AML-193 (cell line): ENCODE measurements around the gene FAHD2B.
"Not testable (repeated sequence)": the region's sequence is repeated elsewhere in the genome, so short reads cannot be mapped to it uniquely, and the experiment has no call there.

Source experiments
- DNase-seq, 2 experiments: peaks; one replicate each; lab custom pipeline; 2025; lab: John Stamatoyannopoulos, UW

The FAHD2B gene

DNA sequence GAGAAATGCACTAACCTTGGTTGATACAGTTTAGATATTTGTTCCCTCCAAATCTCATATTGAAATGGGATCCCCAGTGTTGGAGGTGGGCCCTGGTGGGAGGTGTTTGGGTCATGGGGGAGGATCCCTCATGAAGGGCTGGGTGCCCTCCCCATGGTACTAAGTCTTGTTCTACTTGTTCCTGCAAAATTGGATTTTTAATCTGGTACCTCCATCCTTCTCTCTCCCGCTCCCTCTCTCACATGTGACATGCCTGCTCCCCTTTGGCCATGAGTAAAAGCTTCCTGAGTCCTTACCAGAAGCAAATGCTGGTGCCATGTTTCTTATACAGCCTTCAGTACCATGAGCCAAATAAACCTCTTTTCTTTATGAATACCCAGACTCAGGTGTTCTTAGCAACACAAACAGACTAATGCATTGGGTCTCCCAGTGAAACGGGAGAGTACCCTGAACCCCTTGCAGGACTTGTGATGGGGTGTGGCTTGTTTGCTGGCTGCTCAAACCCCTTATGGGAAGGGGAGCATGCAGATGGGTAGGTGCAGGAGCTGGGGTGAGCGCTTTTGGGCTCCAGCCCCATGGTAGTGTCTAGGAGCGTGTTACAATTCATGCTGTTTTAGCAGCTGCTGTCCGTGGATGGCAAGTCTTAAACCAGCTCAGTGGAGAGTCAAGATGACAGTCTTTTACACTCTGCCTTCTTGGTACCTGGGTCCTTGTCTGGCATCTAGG lies 27.2 kb downstream of the FAHD2B start:
- no peak for DNase-seq

DNA sequence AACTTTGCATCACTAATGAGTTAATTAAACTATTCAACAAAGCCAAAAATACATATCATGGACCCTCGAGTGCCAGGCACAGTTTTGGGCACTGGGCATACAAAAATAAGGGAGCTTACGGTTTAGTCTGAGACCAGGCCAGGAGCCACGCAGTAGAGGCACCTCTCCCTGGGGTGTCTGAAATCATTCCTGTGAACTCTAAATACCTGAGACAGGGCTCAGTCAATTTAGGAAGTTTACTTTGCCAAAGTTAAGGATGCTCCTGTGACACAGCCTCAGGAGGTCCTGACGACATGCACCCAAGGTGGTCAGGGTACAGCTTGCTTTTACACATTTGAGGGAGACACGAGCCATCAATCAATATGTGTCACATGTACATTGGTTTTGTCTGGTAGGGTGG lies 28.7 kb downstream of the FAHD2B start:
- not testable (repeated sequence) for DNase-seq

DNA sequence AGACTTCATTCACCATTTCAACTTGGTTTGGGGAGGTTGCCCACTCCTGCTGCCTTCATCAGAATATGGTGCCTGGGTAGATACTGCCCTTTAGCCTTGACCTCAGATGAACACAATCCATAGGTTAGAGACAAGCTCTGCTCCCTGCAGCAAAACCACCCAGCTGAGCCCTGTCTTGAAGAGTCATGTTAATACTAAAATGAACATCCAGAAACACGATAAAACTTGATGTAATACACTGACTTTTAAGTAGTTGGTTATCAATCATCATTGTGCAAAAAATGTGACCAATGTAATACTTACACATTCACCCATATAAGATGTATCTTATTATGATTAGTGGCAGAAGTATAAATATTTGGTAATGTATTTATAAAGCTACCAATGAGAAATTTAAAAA lies 32.7 kb downstream of the FAHD2B start:
- DNase-seq = not testable (repeated sequence)

DNA sequence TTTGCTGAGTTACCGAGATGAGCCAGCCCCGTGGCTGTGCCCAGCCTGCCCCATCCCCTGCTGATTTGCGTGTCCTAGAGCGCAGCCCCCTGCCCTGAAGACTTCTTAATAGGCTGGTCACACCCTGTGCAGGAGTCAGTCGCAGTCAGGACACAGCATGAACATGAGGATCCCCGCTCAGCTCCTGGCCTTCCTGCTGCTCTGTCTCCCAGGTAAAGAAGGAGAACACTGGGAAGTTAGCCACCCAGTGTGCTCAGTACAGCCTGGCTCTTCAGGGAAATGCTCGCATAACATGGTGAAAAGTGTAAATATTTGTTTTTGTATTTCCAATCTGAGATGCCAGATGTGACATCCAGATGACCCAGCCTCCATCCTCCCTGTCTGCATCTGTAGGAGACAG lies 34.9 kb downstream of the FAHD2B start:
- DNase-seq = not testable (repeated sequence)

DNA sequence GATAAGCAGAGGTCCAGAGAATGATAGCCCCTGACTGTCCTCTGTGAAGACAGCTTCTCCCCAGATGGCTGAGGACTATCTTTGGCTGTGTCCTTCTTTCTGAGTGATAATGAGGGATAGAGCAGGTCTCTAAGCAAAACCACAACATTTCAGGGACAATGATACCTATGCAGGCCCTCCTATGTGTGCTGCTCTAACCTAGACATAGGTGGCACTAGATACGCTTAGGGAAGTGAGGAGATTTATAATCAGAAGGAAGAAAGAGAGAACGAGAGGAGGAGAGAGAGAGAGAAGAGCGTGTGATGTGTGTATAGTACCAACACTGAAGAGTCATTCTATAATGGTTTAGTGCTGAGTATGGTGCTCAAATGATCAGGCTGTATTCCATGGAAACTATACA lies 38.5 kb downstream of the FAHD2B start:
- not testable (repeated sequence) for DNase-seq

DNA sequence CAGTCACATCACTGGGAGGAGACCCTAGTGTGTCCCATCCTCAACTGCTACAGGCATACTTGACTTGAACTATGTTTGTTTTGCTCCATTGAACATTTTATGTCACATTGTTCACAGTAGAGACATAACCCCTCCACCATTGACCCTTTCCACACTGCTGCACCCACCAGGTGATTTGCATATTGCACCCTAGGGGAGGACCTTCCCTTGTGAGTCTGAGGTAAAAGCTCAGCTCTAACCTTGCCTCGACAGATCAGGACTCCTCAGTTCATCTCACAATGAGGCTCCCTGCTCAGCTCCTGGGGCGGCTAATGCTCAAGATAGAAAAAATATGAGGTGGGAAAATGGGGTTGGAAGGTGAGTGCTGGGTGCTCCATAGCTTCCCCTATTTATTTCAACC lies 44.6 kb downstream of the FAHD2B start:
- DNase-seq = not testable (repeated sequence)

DNA sequence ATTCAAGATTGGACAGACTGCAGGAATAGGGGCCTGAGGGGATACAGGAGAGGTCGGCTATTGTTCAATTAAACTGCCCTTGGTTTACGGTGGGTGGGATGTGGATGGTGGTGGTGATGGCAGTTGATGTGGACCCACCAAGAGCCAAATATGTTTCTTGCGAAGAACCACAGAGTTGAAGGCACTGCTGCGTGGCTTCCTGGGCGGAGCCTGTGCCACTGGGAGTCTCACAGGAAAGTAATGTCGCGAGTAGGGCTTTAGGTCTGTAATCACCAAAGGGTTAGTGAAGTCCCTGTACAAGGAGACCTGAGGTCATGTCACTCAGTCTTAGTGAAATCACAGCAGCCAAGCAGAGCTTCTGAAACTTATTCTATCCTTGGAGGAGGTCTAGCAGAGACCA lies 46.2 kb downstream of the FAHD2B start:
- DNase-seq = not testable (repeated sequence)

DNA sequence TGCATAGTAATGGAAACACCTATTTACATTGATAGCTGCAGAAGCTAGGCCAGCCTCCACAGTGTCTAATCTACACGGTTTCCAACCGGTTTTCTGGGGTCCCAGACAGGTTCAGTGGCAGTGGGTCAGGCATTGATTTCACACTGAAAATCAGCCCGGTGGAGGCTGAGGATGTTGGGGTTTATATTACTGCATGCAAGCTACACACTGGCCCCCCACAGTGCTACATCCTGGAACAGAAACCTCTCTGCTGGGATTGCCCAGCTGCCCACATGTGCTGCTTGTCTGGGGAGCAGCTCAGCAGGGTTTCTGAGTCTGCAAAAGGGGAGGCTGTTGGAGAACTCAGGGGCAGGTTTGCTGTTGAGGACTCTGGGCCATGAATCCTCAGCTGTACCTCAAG lies 48.0 kb downstream of the FAHD2B start:
- DNase-seq = not testable (repeated sequence)

DNA sequence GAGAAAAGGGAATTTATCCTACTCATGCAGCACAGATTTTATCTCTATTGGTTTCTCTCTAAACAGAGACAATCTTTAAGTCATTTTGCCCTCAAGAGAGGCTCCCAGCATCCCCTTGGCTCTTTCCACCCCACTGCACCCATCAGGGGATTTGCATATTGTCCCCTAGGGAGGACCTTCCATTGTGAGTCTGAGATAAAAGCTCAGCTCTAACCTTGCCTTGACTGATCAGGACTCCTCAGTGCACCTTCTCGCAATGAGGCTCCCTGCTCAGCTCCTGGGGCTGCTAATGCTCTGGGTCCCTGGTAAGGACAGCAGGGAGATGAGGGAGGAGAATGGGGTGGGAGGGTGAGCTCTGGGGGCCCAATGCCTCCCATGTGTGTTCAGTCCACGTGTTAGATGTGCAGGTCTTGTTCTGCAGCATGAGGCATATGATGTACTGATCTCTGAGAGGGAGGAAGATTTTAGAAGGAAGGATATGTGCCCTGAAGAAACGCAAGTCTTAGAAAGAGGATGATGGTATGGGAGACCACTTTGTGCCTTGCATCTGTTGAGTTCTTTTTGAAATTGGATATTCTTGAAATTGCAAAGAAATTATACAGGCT lies 48.7 kb downstream of the FAHD2B start:
- DNase-seq = not testable (repeated sequence)
